Vagina (tissue), 2 donors: ENCODE results near the gene ADIRF. TPM values are rescaled to one million over a fixed set of nuclear protein-coding genes. Genes with fewer than 3 reads are reported as not detected.

Experiments used
- DNase-seq, 2 donors: peaks; one replicate each; pipeline ENCODE4 v3.0.0-alpha.2; 2017; ENCODE audit errors: extremely low spot score in 2 of 2
- H3K27ac ChIP-seq: fragments of 200-600 bp; sonication (generic); one replicate; pipeline ENCODE4 v1.5.1; 2019
- H3K27me3 ChIP-seq: fragments of 200-600 bp; sonication (generic); one replicate; pipeline ENCODE4 v1.5.1; 2019
- H3K36me3 ChIP-seq, 2 donors: fragments of 200-600 bp; sonication (generic); one replicate each; pipeline ENCODE4 v1.5.1; 2017 to 2019
- H3K4me1 ChIP-seq: fragments of 200-600 bp; sonication (generic); one replicate; pipeline ENCODE4 v1.5.1; 2019
- H3K4me3 ChIP-seq, 2 donors: fragments of 200-600 bp; sonication (generic); 1 replicate in 1 of 2; 2 replicates in 1 of 2; pipeline ENCODE4 v1.5.1; 2016 to 2019
- H3K9me3 ChIP-seq: fragments of 200-600 bp; sonication (generic); one replicate; pipeline ENCODE4 v1.5.1; 2019
- CTCF ChIP-seq, 3 experiments: fragments of 450-650 bp in 2 of 3; fragments of 200-600 bp in 1 of 3; sonication (generic) in 1 of 3; IDR thresholded peaks; one replicate each; pipeline ENCODE4 v1.5.1; 2017 to 2019; ENCODE audit warnings: antibody characterized with exemption in 3 of 3, mild to moderate bottlenecking in 2 of 3, moderate library complexity in 2 of 3
- POLR2A ChIP-seq, 2 donors: fragments of 450-650 bp; IDR thresholded peaks; one replicate each; pipeline ENCODE4 v1.6.1; 2017; ENCODE audit warnings: antibody characterized with exemption in 2 of 2, mild to moderate bottlenecking in 2 of 2, moderate library complexity in 2 of 2
- POLR2AphosphoS5 ChIP-seq, 2 donors: sonication (generic); formaldehyde crosslinking; IDR thresholded peaks; one replicate each; pipeline ENCODE4 v1.9.0; 2017; ENCODE audit warnings: antibody characterized with exemption in 2 of 2, mild to moderate bottlenecking in 2 of 2, low read depth in 1 of 2; ENCODE audit not compliant: insufficient read depth in 1 of 2
- intact Hi-C: fragments of 100-400 bp; cut with DNase I; formaldehyde crosslinking; loops from one replicate; pipeline ENCODE4 v1.15.1; 2023
- total RNA-seq: library from RNA; depleted of rRNA; stranded (reverse); fragments of >200 nt; gene quantifications from one replicate; pipeline ENCODE4 v1.2.3, GENCODE V29; 2016

The ADIRF gene
- total RNA-seq, 1 donor from 2014 or later, result 374 TPM

DNA sequence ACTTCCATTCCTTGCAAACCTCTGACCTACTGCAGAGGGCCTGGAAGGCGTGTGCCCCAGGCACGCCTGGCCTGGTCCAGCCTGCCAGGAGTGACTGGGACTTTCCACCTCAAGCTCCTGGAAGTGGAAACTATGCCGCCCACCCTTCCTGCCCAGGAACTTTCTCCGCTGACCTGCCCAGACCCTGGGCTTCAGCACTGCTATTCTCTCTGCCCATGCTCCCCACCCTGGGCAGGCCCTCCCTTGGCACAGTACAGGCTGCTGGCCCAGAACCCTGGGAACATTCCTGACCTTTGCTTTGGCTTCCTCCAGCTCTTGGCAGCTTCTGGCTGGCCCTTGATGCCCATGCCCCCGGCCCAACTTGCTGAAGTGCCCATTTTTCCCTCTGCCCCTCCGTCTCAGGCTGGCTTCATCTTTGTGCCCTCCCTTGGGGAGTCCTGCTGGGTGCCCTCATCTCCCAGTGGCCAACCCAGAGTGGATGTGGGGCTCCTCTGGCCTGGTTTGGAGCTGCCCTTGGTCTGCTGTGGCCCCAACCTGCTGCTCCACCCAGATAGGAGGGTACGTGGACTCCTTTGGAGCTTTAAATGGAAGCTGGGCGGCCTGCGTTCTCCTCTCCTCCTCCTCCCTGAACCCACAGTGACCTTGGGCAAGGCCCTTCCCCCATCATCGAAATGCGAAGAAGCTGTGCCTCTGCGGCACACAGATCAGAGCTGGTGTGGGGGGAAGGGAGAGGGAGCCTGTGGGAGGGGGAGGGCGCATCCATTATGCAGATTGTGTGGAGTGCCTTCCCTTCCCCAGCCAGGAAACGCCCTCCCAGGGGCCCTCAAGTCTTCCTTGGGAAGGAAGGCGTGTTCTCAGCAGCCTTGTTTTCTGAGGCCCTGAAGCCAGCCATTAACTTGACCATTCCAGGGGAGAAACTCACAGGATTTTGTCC lies 14.3 kb upstream of the ADIRF start:
- Histone ChIP-seq H3K9me3 (no peaks in the 10 kb centered on the region), H3K27me3 (no peaks in the 10 kb centered on the region), H3K27ac (peak overlapping the region; percentile 91), H3K4me3 (peak overlapping the region in 1 of 2 donors; percentile 35), H3K4me1 (peaks cover 52% of the 10 kb centered on the region), H3K36me3 (no peaks in the 10 kb centered on the region)
- intact Hi-C loops, result no loop called here
- TF ChIP-seq POLR2AphosphoS5 (IDR thresholded peaks at IDR 0.05; ENCODE audit: insufficient read depth in 1 of 2, low read depth in 1 of 2), result peak; percentile 51 to 64
- no peak for TF ChIP-seq CTCF (IDR thresholded peaks at IDR 0.05)
- TF ChIP-seq POLR2A (IDR thresholded peaks at IDR 0.05), result no peak
- peak in 1 of 2 donors; percentile 90 for DNase-seq

- Histone ChIP-seq H3K9me3 (no peaks in the 10 kb centered on the region), H3K4me3 (peak overlapping the region in 1 of 2 donors; percentile 35), H3K36me3 (no peaks in the 10 kb centered on the region), H3K4me1 (peaks cover 61% of the 10 kb centered on the region), H3K27ac (peak overlapping the region; percentile 91), H3K27me3 (no peaks in the 10 kb centered on the region)
- TF ChIP-seq POLR2A (IDR thresholded peaks at IDR 0.05), result no peak
- TF ChIP-seq POLR2AphosphoS5 (IDR thresholded peaks at IDR 0.05; ENCODE audit: insufficient read depth in 1 of 2, low read depth in 1 of 2), result no peak
- no peak for TF ChIP-seq CTCF (IDR thresholded peaks at IDR 0.05)
- intact Hi-C loops, result no loop called here
- DNase-seq, result peak in 1 of 2 donors; percentile 91
These were observed 13.4 kb upstream of the ADIRF start for GRCh38 chr10:86954681-86955500.

GRCh38 chr10:86955501-86956194 lies 12.6 kb upstream of the ADIRF start:
- Histone ChIP-seq H3K9me3 (no peaks in the 10 kb centered on the region), H3K27me3 (no peaks in the 10 kb centered on the region), H3K36me3 (no peaks in the 10 kb centered on the region), H3K27ac (peak overlapping the region; percentile 91), H3K4me3 (peak overlapping the region; percentile 14 to 35), H3K4me1 (peaks cover 69% of the 10 kb centered on the region)
- no peak for TF ChIP-seq POLR2AphosphoS5 (IDR thresholded peaks at IDR 0.05; ENCODE audit: insufficient read depth in 1 of 2, low read depth in 1 of 2)
- TF ChIP-seq CTCF (IDR thresholded peaks at IDR 0.05), result no peak
- TF ChIP-seq POLR2A (IDR thresholded peaks at IDR 0.05), result no peak
- no peak for DNase-seq
- intact Hi-C loops, result no loop called here

GRCh38 chr10:86956195-86956847 lies 12.0 kb upstream of the ADIRF start:
- intact Hi-C loops, result no loop called here
- Histone ChIP-seq H3K4me3 (peak overlapping the region; percentile 14 to 35), H3K36me3 (no peaks in the 10 kb centered on the region), H3K9me3 (no peaks in the 10 kb centered on the region), H3K27ac (peak overlapping the region; percentile 91), H3K27me3 (no peaks in the 10 kb centered on the region), H3K4me1 (peaks cover 70% of the 10 kb centered on the region)
- TF ChIP-seq CTCF (IDR thresholded peaks at IDR 0.05) (no peak), POLR2A (IDR thresholded peaks at IDR 0.05) (no peak), POLR2AphosphoS5 (IDR thresholded peaks at IDR 0.05; ENCODE audit: insufficient read depth in 1 of 2, low read depth in 1 of 2) (no peak)
- DNase-seq, result no peak
